ENCODE measurements around the gene ZIC5.

DNA sequence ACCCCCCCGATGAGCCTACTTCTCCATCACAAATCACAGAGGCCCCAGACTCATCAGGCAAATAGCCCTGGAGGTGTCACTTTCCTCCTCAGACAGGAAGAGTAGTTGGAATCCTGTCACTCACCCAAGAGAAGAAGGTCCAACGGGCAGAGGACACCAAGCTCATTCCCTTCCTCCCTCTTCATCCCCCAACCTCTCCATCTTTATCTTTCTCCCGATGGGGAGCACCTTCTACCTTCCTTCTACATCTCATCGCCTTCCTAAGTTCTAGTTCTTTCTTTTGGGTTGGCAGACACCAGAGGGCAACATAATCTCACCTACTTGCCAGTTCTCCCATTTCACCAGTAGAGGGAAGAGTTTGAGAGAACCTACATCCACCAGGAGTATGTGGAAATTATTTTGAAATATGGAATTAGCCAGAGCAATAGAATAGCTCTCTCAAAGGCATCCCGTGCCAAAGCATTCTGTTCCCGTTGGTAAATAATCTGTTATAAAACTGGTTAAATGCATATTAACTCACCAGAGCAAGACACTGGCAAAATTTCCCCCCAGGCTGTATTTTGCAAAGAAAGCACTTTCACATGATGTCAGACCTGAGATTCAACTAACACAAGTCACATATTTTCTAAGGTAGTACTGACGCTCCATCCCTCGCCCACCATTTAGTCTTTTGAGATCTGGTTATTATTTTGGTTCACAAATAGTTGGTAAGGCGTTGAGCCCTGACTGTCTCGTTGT, 55.0 kb downstream of the ZIC5 start:
- TF ChIP-seq CTCF (IDR thresholded peaks at IDR 0.05; ENCODE audit: insufficient read depth, low read depth, low read length) (peak; percentile 98), EZH2 (IDR thresholded peaks at IDR 0.05; ENCODE audit: insufficient read depth, low read length) (no peak)
